HG03378 (cell line): Measurements from ENCODE around the gene EEF1AKMT1.

Source experiments
- ATAC-seq: cut with Tn5 transposase; IDR thresholded peaks from one replicate; pipeline ENCODE4 v1.9.1; 2021; ENCODE audit warnings: mild to moderate bottlenecking, moderate library complexity; ENCODE audit not compliant: unreplicated experiment

Gene EEF1AKMT1

DNA sequence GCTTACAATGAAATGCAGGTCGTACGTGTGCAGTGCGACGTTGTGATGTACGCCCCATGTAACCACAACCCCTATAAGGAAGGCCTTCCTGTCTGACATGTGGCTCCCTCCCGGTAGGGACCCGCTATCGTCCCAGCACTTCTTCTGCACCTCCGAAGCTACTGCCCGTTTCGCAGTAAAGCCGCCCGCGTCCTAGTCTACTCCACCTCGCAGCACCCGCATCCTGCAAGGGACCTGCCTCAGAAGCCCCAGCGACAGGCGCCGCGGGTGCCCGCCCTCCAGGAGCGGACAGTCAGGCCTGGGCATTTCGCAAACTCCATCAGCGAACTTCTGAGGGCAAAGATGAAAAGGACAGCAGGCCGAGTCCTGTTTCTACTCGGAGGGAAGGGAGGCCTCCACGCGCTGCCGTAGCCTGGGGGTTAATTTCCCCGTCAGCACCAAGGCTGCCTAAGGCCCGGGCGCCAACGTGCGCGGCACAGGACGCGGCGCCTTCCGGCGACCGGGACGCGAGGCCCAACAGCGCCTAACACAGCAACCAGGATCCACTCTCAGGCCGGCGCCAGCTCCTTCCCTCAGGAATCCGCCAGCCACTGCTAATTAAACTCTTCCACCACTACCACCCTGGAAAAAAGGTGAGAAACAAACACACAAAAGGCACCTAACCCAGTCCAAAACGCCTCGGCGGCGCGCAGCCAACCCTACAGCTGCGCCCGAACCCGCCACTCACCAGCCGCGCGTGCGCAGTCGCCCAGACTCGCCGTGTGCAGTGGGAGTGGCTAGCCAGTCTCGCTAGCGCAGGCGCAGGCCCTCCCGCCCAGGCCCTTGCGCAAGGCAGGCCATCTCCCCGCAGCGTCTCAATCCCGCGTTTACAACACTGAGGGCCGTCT, at the start of gene EEF1AKMT1:
Gene EEF1AKMT1, minus strand, starts transcription at position 768 of the 887 bp plus-strand sequence. CDS start 16,363 bp downstream, outside the sequence.
- ATAC-seq: peak; percentile 73

DNA sequence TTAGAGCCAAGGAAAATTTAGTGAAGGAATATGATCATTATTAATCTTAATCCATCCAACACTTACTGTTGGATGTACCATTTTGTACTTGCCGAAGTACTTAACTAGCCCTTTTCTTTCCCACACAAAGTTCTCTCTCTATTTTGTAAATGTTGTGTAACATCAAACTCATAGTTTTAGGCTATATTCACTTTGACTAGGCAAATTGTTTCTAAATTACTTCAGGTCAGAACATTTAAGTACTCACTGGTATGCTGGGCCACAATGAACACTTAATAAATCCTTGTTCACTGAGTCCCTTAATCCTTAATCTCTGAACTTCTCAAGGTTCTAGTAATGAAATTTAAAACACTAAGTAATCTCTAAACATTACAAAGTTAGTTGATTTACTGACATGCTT, 49.3 kb upstream of the EEF1AKMT1 start:
- ATAC-seq: no peak

GRCh38 chr13:20822406-20822805, 48.6 kb upstream of the EEF1AKMT1 start:
- no peak for ATAC-seq

GRCh38 chr13:20819715-20820114, 46.0 kb upstream of the EEF1AKMT1 start:
- no peak for ATAC-seq

- ATAC-seq: no peak
Observed at GRCh38 chr13:20815464-20815863, 41.7 kb upstream of the EEF1AKMT1 start.

- ATAC-seq: no peak
Observed at GRCh38 chr13:20814224-20814910, 40.6 kb upstream of the EEF1AKMT1 start.

DNA sequence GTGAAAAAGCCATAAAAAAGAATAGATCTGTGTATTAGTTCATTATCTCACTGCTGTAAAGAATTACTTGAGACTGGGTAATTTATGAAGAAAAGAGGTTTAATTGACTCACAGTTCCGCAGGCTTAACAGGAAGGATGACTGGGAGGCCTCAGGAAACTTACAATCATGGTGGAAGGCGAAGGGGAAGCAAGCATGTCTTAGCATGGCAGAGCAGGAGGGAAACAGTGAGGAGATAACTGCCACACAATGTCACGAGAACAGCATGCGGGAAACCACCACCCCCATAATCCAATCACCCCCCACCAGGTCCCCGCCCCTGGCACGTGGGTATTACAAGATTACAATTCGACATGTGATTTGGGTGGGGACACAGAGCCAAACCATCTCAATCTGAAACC, 39.1 kb upstream of the EEF1AKMT1 start:
- ATAC-seq: no peak

DNA sequence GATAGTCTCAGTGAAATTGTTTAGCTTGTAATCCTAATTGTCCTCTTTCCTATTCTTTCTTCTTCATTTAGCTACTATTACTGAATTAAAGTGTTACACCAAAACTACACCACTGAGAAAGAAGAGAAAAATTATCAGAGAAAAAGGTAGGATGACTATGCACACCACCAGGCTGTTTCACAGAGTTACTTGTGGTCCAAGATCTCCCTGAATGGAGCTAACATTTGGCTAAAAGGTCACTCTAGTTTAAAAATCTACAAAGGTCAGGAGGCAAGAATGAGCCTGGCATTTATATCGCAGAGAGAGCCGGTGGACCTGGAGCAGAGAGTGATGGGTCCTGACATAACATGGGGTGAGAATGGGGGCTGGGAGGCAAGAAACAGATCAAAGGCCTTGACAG, 37.0 kb upstream of the EEF1AKMT1 start:
- ATAC-seq: no peak

DNA sequence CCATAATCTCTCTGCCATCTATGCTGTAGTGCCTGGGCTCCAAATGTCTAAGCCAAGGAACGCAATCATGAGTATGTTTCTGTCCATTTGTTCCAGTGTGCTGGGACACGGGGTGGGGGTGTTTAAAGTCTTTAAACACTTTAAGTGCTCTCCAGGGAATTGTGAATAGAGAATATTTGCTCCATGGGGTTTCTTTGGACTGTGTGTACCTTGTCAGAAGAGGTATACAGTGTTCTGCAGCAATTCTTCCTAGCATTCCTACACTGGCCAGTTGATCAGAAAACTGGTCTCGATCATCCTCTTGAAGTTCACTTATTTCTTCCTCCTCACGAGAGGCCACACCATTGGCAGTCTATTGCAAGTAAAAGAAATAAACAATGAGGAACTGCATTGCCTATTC, 35.1 kb upstream of the EEF1AKMT1 start:
- ATAC-seq: no peak

DNA sequence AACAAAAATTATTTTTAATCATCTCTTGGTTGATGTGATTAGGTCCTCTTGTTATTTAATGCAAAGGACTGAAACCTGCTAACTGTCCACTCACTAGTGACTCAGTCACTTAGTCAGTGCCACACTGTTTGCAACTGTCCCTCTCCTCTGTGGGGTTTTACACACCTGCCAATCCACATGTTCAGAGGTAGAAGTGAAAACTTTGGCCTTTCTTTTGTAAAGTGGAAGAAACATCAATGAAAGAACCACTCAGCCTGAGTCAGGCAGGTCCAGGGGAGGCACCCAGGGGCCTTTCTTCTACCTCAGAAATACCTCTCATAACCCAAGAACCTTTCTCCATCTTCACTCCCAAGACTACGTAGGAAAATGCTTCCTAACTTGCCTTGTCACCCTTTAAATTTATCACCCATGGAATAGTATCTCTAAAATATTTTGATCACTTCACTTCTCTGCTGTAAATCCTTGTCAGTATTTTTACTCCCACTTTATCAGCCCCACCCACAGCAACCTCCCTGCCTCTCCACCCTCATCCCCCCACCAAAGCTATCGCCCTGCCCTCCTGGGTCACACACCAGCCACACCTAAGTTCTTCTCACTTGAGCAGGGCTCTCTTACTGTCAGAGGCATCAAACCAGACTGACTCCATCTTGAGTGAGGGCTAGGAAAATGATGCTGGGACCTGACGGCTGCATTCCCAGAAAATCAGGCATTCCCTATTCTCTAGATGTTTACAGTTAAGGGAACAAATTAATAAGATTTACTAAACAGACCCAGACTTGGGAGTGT, 29.6 kb upstream of the EEF1AKMT1 start:
- no peak for ATAC-seq

GRCh38 chr13:20801707-20802106, 27.9 kb upstream of the EEF1AKMT1 start:
- no peak for ATAC-seq

DNA sequence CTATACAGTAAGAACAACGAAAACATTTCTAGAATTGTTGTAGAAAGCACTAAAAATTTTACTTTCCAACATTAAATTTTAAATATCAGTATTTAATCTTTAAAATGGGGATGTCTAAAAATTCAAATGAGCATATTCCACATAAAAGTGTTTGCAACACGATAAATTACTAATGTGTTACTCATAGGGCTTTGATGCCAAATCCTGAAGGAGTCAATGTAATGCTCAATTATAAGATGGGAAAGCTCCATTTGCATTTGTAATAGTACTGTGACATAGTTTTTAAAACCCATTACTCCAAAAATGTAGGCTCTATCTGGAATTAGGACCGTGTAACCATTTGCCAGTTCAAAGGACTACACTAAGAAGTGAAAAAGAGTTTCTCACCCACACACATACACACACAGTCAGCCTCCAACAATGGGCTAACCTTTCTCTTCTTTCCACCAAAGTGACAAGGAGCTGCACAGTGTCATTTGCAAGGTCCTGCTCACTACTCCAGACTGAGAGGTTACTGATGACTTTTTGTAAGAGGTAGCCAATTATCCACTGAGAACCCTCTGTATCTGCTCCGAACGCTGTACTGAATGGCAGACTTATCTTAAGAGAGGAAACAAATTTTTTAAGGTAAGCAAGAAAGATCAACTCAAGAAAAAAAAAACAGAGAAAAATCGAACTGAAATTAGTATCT, 26.1 kb upstream of the EEF1AKMT1 start:
- ATAC-seq: no peak

DNA sequence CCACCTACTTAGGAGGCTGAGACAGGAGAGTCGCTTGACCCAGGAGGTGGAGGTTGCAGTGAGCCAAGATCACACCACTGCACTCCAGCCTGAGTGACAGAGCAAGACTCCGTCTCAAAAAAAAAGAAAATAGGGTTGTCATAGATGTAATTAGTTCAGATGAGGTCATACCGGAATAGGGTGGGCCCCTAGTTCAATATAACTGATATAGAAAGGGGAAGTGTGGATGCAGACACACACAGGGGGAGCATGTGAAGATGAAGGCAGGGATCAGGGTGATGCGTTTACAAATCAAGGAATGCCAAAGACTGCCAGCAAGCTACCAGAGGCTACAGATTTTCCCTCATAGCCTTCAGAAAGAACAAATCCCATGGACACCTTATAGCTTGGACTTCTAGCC, 24.3 kb upstream of the EEF1AKMT1 start:
- ATAC-seq: no peak

- ATAC-seq: no peak
Observed at GRCh38 chr13:20796791-20797508, 23.2 kb upstream of the EEF1AKMT1 start.

DNA sequence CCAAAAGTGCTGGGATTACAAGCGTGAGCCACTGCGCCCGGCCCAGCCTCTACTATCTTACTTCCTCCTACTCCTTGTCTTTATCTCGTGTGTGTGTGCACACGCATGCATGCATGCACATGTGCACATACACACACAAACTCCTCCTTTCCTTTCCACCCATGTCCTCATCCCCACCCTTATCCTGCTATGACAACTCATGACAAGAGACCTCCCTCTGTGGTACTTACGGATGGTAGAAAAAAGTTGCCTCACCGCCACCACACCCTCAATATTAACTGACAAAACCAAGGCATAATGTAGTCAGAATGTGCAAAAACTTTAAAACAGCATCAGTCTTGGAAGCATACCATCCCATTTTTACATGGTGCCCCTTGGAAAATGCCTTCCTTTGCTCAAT, 15.9 kb upstream of the EEF1AKMT1 start:
- no peak for ATAC-seq

GRCh38 chr13:20788312-20788711, 14.6 kb upstream of the EEF1AKMT1 start:
- ATAC-seq: no peak

DNA sequence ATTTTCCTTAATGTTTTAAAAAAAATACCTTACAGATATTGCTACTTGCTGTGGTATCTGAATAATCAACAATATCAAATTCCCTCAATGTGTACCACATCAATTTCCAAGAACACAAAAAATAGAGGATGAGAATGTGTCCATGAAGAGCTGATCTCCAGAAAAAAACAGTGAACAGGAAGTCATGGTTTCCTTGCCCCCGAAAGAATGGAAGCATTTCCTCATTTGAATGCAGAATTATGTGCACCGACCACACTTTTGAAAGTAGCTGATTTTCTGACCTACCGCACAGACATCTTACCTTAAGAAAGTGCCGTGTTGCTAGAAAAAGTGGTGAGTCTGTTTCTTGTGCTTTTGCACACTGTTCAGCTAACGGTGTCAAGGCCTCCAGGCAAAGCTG, 13.4 kb upstream of the EEF1AKMT1 start:
- ATAC-seq: no peak

DNA sequence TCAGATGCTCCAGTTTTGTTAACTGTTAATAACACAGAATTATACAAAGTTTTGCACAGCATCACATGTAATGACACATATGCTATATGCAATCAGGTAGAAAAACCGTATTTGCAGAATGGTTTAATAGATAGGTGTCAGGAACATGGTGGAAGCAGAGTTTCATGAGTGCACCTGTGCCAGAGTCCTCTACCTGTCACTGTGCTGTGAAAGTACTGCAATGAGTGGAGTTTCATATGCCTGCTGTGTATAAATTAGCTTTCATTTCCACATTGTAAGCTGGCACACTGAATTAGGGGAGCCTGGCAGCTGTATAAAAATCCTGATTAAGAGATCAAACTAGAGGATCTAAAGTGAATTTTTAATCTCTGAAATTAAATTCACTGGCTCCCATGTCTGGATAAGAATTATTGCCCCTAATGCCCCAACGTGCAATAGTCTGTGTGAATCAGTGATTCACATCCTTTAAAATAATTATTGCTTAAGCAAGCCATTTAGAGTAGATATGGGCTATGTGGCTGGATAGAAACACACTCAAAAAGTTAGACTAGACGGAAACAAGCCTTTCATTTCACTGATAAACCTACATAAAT, 8.5 kb upstream of the EEF1AKMT1 start:
- ATAC-seq: no peak

- no peak for ATAC-seq
Observed at GRCh38 chr13:20780317-20780716, 6.6 kb upstream of the EEF1AKMT1 start.

DNA sequence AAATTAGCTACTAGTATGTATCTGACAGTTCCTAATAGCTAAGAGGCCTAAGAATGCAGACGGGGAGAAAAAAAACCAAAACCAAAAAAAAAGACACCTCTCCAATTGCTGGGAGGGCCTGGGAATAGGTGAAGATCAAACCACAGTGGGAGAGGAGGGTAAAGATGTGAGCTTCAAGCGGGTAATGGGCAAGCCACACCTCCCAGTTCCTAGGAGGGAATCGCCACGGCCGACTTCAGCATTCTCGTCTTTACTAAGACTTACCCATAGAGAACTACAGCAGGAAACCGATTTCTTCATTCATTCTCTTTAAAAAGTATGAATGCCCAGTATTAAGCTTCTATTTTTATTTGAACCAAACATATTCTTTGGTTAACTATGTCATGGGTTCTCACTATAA, 5.6 kb upstream of the EEF1AKMT1 start:
- no peak for ATAC-seq
